ENCODE data around the gene ADAMTS2. TPM values are rescaled to one million over a fixed set of nuclear protein-coding genes. Genes with fewer than 3 reads are reported as not detected.
"Not testable (repeated sequence)": the region's sequence is repeated elsewhere in the genome, so short reads cannot be mapped to it uniquely, and the experiment has no call there.

ADAMTS2 gene
- total RNA-seq, 1 donor from 2014 or later, result 6.1 TPM

DNA sequence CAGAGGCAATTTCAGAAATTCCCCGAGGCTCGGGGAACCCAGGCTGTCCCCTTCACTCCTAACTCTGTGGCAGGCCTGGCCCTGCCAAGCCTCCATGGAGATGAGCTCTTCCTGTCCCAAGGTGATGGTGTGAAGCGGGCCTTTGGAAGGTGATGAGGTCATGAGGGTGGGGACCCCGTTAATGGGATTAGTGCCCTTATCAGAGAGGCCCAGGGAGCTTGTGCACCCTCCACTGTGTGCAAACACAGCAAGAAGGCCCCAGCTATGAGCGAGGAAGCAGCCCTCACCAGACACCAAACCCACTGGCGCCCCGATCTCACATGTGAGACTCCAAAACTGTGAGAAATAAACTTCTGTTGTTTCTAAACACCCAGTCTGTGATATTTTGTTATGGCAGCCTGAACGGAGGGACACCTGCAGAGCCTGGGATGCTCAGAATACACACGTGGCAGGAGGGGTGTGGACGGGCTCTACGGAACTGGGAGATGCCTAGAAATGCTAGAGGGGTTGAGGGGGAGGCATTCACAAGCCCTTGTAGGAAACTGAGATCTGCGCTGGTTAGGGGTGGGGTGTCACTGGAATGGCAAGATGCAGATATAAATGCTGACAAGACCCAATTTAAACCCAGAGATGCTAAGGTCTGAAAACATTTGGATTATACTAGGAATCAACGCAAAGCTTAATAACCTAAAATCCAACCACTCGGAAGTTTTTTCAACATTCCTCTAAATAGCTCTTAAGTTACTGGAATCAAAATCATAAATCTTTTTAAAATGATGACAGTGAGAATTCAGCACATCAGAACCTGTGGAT, 46.9 kb downstream of the ADAMTS2 start:
- no peak for DNase-seq (ENCODE audit: extremely low read depth, low read depth, low spot score)

GRCh38 chr5:179297486-179298180, 47.6 kb downstream of the ADAMTS2 start:
- no peak for DNase-seq (ENCODE audit: extremely low read depth, low read depth, low spot score)

DNA sequence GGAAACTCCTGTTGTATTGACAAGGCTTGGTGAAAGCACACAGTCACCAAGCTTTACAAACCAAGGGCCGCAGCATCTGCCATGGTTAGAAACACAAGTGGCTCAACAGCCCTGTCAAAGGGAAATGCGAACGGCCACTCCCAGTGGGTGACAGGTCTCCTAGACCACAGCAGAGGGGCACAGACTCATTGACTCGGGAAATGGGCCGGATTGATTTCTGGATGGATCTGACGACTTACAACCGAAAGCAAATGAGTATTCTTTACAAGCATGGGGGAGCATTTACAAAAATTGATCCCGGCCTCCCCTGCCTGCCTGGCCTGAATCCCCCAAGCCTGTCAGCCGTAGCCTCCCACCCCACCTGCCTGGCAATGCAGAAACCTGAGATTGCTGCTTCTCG, 48.2 kb downstream of the ADAMTS2 start:
- DNase-seq (ENCODE audit: extremely low read depth, low read depth, low spot score), result no peak

DNA sequence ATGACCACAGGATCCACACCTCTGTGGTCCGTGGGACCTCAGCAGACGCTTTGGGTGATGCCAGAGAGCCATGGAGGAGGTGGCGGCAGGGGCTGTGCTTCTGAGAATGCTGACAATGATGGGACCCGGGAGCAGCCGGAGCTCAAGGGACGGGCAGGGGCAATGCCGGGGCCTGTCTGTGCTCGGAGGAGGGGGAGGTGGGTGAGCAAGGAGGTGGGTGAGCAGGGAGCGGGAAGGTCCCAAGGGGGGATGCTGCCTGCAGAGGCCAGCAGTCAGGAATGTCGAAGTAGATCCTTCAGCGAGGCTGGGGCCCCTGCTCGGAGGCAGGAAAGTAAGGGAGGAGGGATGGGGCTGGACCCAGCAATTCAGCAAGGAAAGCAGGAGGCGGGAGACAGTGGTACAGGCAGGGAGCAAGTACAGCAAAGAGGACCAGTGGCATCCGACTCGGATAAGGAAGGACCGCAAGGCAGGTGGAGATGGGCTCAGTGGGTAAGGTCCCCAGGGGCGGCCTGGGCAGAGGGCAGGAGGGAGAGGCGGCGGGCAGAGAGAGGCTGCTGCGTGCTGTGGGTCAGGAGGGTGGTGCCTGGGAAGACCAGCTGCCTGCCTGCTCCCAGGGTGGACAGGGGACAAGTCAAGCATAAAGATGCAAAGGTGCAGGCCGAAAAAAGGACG, 49.0 kb downstream of the ADAMTS2 start:
- DNase-seq (ENCODE audit: extremely low read depth, low read depth, low spot score), result no peak

- DNase-seq (ENCODE audit: extremely low read depth, low read depth, low spot score), result no peak
Measured at GRCh38 chr5:179295778-179296149, 49.5 kb downstream of the ADAMTS2 start.

DNA sequence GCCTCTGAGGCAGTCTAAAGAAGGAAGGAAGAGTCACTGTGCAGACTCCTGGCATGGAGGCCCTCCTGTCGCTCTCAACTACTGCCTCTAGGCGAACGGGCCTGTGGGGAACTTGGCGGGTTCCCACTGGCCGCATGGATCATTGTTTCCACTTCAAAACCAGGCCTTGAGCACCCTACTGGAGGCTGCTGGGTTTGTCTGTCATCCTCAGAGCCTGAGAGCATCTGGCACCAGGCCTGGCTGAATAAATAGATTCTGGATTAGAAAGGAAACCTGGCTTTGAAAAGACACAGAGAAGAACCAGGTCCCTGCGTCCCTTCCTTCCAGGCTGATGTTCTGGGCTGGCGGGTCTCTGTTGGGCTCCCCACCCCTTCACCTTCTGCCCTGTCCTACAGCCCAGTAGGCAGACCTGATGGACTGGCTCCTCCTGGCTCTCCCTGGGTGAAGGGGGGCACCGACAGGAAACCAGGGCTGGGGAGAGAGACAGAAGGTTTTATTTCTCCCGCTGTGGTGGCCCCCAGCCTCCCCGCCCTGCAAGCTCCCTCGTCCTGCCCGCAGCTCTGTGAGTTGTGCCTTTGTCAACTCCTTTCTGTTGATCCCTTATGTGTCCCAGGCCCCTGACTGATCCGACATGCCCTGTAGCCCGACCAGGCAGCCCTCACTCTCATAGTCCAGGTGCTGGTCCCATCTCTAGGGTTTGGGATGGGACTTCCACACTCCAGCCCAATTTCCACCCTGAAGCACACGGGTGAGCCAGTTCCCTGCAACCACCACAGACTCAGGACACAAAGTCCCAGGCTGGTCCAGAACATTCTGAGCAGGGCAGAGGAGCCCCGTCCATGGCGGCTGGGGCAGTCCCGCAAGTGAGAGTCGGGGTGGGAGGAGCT, 50.1 kb downstream of the ADAMTS2 start:
- no peak for DNase-seq (ENCODE audit: extremely low read depth, low read depth, low spot score)

DNA sequence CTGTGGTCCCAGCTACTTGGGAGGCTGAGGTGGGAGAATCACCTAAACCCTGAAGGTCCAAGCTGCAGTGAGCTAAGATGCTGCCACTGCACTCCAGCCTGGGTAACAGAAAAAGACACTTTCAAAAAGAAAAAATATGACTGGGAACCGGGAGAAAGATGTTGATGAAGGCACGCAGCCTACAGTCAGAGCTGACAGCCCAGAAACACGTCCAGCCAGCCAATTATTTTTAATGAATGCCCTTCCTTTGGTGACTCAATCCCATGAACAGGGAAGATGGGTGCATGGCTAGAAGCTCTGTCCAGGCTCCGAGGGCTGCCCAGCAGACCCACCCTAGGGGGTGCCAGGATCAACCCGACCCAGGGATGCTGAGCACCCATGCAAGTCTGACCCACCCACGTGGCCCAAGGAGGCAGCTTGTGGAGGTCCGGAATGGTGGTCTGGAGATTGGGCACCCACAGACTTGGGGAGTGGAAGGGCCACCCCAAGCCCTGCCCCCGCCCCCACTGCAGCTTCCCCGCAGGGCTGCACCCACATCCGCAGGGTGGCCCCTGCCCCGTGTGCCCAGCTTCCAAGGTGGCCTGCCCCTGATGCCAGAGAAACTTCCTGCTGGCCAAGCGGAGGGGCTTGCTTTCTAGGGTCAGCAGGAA, 51.0 kb downstream of the ADAMTS2 start:
- no peak for DNase-seq (ENCODE audit: extremely low read depth, low read depth, low spot score)

DNA sequence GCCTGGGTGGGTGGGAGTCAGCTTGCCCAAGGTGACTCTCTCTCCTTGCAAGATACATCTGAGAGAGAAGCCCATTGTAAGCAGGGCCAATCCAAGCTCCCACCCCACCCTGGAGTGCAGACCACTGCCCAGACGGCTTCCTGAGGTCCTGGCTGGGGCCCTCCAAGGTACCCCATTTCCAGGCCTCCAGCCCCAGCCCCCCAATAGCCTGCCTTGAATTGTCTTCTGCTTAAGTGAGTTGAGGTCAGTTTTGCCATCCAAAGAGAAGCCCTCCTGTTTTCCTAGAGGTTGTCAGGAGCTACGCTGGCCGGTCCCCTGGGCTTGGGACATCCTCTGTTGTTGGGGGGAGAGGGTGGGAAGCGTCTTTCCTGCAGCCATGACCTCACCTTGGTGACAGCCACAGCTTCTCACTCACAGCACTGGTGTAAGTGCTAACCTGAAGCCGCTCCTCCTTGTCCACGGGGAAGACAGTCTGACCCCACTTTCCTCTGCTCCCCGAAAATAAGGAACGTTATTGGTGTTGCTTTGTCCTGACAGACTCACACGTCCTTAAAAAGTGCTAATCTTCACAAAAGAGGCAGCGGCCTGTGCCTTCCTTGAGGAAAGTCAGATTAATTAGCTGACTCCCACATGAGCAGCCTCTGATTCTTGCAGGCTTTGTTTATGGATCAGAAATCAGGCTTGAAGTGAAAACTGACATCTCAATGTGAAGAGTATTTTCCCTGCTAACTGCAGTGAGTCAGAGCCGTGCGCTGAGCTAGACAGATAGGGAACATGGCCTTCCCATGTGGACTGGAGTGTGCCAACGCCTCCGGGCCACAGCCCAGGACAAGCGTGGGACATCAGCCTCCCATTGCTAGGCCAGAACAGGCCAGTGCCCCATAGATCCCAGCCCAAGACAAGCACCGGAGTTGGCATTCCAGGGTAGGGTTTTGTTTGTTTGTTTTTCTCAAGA, 52.3 kb downstream of the ADAMTS2 start:
- DNase-seq (ENCODE audit: extremely low read depth, low read depth, low spot score), result no peak

- no peak for DNase-seq (ENCODE audit: extremely low read depth, low read depth, low spot score)
Measured at GRCh38 chr5:179292202-179292601, 53.1 kb downstream of the ADAMTS2 start.

DNA sequence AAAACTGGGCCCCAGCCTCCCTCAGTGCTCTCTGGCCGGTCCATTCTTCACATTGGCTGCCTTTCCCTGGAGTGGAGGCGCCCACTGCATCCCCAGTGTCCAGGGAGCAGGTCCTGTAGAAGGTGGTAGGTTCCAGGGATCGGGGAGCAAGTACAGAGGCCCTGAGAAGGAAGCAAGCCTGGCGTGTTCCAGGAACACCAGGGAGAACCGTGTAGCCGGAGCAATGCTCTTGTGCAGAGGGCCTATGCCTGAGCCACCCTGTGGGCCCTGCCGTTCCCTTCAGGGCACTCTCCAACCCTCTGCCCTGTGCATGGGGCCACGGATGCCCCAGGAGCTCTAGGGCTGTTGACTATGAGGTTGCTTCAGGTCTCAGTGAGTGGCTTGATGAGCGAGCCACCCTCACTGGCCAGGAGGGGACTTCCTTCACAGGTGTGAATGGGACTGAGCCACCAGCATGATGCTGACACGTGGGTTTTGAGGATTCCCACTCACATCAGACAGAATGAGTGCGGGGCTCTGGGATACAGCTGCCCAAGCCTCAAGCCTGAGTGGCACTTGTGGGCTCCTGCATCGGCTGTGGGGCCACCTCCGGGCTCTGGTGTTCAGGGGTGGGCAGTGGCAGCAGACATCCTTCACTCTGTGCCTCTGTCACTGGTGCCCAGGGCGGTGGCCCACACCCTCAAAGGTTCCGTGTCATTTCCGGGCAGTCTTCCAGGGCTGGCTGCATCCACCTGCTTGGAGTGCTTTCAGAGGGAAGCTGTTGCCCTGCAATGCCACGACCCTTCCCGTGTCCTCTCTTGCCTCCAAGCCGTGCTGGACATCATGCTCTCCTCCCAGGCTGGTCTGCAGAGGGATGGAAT, 54.4 kb downstream of the ADAMTS2 start:
- no peak for DNase-seq (ENCODE audit: extremely low read depth, low read depth, low spot score)

GRCh38 chr5:179289756-179290385, 55.4 kb downstream of the ADAMTS2 start:
- DNase-seq (ENCODE audit: extremely low read depth, low read depth, low spot score), result no peak

- no peak for DNase-seq (ENCODE audit: extremely low read depth, low read depth, low spot score)
Measured at GRCh38 chr5:179288809-179289185, 56.5 kb downstream of the ADAMTS2 start.

DNA sequence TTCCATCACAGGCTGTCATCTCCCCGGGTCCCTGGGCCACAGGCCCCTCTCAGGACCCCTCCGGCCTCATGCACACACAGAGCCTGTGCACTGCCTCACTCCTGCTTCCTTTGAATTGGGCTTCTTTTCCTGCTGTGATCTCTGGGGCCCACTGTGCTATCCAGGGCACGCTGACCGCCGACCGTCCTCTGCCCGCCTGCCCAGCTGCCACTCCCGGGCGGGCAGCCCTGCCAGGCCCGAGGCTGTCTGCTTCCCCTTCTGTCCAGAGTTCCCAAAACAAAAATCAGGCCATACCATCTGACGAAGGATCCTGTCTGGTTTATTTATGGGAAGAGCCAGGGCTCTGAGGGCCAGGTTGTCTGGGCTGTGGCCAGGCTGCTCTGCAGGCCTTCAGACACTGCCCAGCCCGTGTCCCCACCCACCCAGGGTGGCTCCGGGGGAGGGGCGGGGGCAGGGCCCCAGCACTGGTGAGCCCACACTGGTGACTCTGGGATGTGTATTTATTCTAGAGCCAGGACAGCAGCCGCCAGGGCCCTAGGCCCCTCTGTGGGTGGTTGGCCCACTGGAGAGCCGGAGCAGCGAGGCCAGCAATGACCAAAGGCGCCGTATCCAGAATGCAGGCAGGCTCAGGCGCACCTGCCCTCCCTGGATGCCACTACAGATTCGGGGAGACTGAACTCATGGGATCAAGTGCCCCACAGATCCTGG, 57.0 kb downstream of the ADAMTS2 start:
- DNase-seq (ENCODE audit: extremely low read depth, low read depth, low spot score), result no peak

- no peak for DNase-seq (ENCODE audit: extremely low read depth, low read depth, low spot score)
Measured at GRCh38 chr5:179287631-179288030, 57.6 kb downstream of the ADAMTS2 start.

GRCh38 chr5:179287071-179287470, 58.2 kb downstream of the ADAMTS2 start:
- no peak for DNase-seq (ENCODE audit: extremely low read depth, low read depth, low spot score)

DNA sequence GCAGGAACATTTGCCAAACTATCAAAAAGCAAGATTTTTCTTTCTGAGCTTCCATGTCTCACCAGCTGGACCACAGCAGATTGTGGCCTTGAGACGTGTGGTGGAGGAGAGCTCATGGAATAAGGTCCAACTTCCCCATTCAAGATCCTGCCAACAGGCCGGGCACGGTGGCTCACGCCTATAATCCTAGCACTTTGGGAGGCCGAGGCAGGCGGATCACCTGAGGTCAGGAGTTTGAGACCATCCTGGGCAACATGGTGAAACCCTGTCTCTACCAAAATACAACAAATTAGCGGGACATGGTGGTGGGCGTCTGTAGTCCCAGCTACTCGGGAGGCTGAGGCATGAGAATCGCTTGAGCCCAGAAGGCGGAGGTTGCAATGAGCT, 59.5 kb downstream of the ADAMTS2 start:
- DNase-seq (ENCODE audit: extremely low read depth, low read depth, low spot score), result not testable (repeated sequence)
